ENCODE results near the gene ROPN1L. TPM values are rescaled to one million over a fixed set of nuclear protein-coding genes. Genes with fewer than 3 reads are reported as not detected.
A peak's percentile ranks its signal among the peaks of the same experiment; 100 is the strongest.

The ROPN1L gene
- total RNA-seq, 1 donor from 2014 or later = 0.45 TPM

GRCh38 chr5:10439692-10440091 lies 2.0 kb upstream of the ROPN1L start:
- Mint-ChIP-seq H3K27me3 (ENCODE audit: low read depth) (peaks cover 14% of the 10 kb centered on the region), H3K27ac (no peak overlapping the region), H3K9me3 (no peaks in the 10 kb centered on the region), H3K4me1 (peaks cover 11% of the 10 kb centered on the region), H3K4me3 (no peak overlapping the region), H3K36me3 (peaks cover 1% of the 10 kb centered on the region)
- DNase-seq (ENCODE audit: low spot score in 2 of 2, unreplicated experiment in 2 of 2) = no peak
- no peak for TF ChIP-seq CTCF (IDR thresholded peaks at IDR 0.05; ENCODE audit: unreplicated experiment)

GRCh38 chr5:10440367-10440990 lies 1.2 kb upstream of the ROPN1L start:
- Mint-ChIP-seq H3K27me3 (ENCODE audit: low read depth) (peaks cover 14% of the 10 kb centered on the region), H3K4me3 (peak overlapping the region; percentile 85), H3K36me3 (no peaks in the 10 kb centered on the region), H3K9me3 (no peaks in the 10 kb centered on the region), H3K27ac (no peak overlapping the region), H3K4me1 (peaks cover 11% of the 10 kb centered on the region)
- TF ChIP-seq CTCF (IDR thresholded peaks at IDR 0.05; ENCODE audit: unreplicated experiment) = no peak
- no peak for DNase-seq (ENCODE audit: low spot score in 2 of 2, unreplicated experiment in 2 of 2)

GRCh38 chr5:10441992-10442435 lies 335 bp downstream of the ROPN1L start:
- no peak for DNase-seq (ENCODE audit: low spot score in 2 of 2, unreplicated experiment in 2 of 2)
- H3K4me1 Mint-ChIP-seq = peaks cover 11% of the 10 kb centered on the region
- TF ChIP-seq CTCF (IDR thresholded peaks at IDR 0.05; ENCODE audit: unreplicated experiment) = no peak
- H3K36me3 Mint-ChIP-seq = no peaks in the 10 kb centered on the region
- H3K9me3 Mint-ChIP-seq = no peaks in the 10 kb centered on the region
- no peak overlapping the region for H3K27ac Mint-ChIP-seq
- peaks cover 14% of the 10 kb centered on the region for H3K27me3 Mint-ChIP-seq (ENCODE audit: low read depth)
- H3K4me3 Mint-ChIP-seq = peak overlapping the region; percentile 85

- peaks cover 14% of the 10 kb centered on the region for H3K27me3 Mint-ChIP-seq (ENCODE audit: low read depth)
Measured at GRCh38 chr5:10442576-10442975, 897 bp downstream of the ROPN1L start.

GRCh38 chr5:10445352-10445751 lies 3.7 kb downstream of the ROPN1L start:
- Mint-ChIP-seq H3K27me3 (ENCODE audit: low read depth) (peaks cover 14% of the 10 kb centered on the region), H3K4me3 (no peak overlapping the region), H3K4me1 (peaks cover 11% of the 10 kb centered on the region), H3K9me3 (no peaks in the 10 kb centered on the region), H3K27ac (no peak overlapping the region), H3K36me3 (no peaks in the 10 kb centered on the region)
- no peak for DNase-seq (ENCODE audit: low spot score in 2 of 2, unreplicated experiment in 2 of 2)
- no peak for TF ChIP-seq CTCF (IDR thresholded peaks at IDR 0.05; ENCODE audit: unreplicated experiment)

More at GRCh38 chr5:10442576-10442975, 897 bp downstream of the ROPN1L start:
- H3K4me1 Mint-ChIP-seq = peaks cover 11% of the 10 kb centered on the region
- no peak for TF ChIP-seq CTCF (IDR thresholded peaks at IDR 0.05; ENCODE audit: unreplicated experiment)
- DNase-seq (ENCODE audit: low spot score in 2 of 2, unreplicated experiment in 2 of 2) = no peak
- no peaks in the 10 kb centered on the region for H3K9me3 Mint-ChIP-seq
- H3K4me3 Mint-ChIP-seq = peak overlapping the region; percentile 85
- H3K27ac Mint-ChIP-seq = no peak overlapping the region
- no peaks in the 10 kb centered on the region for H3K36me3 Mint-ChIP-seq
